A673 (cell line): Measurements from ENCODE around the gene ADAMTSL2. TPM values are rescaled to one million over a fixed set of nuclear protein-coding genes. Genes with fewer than 3 reads are reported as not detected.
A peak's percentile ranks its signal among the peaks of the same experiment; 100 is the strongest.
"Not testable (repeated sequence)": the region's sequence is repeated elsewhere in the genome, so short reads cannot be mapped to it uniquely, and the experiment has no call there.

ENCODE experiments used
- BruUV-seq: library from RNA; stranded (reverse); fragments of 400-500 nt; replicated peaks from 2 replicates; lab custom pipeline; 2021; lab: Mats Ljungman, UMichigan
- CTCF ChIA-PET: fragments of 300-600 bp; sonication (Branson Sonifier 250); formaldehyde crosslinking; loops from one replicate; lab custom pipeline; 2022; ENCODE audit warnings: antibody characterized with exemption; lab: Charles Lee
- POLR2A ChIA-PET: fragments of 300-600 bp; sonication (Branson Sonifier 250); formaldehyde crosslinking; loops from one replicate; lab custom pipeline; 2022; ENCODE audit warnings: antibody characterized with exemption; ENCODE audit not compliant: low non-redundant PET; lab: Charles Lee
- DNase-seq: peaks from one replicate; pipeline ENCODE4 v3.0.0-alpha.2; 2015; ENCODE audit warnings: low spot score
- H3K27ac ChIP-seq: fragments of 200-600 bp; sonication (generic); 2 replicates; pipeline ENCODE4 v1.5.1; 2016; ENCODE audit warnings: mixed run types, low read depth, mild to moderate bottlenecking, mixed read lengths, antibody characterized with exemption, low read length; ENCODE audit not compliant: poor library complexity, severe bottlenecking
- H3K27me3 ChIP-seq: fragments of 200-600 bp; sonication (generic); replicated peaks from 2 replicates; pipeline ENCODE4 v1.6.1; 2017; ENCODE audit warnings: mixed run types, low read depth, mild to moderate bottlenecking, mixed read lengths, antibody characterized with exemption, low read length; ENCODE audit not compliant: insufficient read depth, poor library complexity
- H3K36me3 ChIP-seq: fragments of 200-600 bp; sonication (generic); 2 replicates; pipeline ENCODE4 v1.6.1; 2016; ENCODE audit warnings: mixed run types, mild to moderate bottlenecking, mixed read lengths, antibody characterized with exemption, low read length; ENCODE audit not compliant: insufficient read depth, poor library complexity, severe bottlenecking
- H3K4me1 ChIP-seq: fragments of 200-600 bp; sonication (generic); 2 replicates; pipeline ENCODE4 v1.6.1; 2017; ENCODE audit warnings: mixed run types, mild to moderate bottlenecking, mixed read lengths, antibody characterized with exemption, low read length; ENCODE audit not compliant: insufficient read depth, poor library complexity, severe bottlenecking
- H3K4me3 ChIP-seq: fragments of 200-600 bp; sonication (generic); 2 replicates; pipeline ENCODE4 v1.5.1; 2016; ENCODE audit warnings: low read depth, mixed run types, mild to moderate bottlenecking, mixed read lengths, low read length; ENCODE audit not compliant: poor library complexity, severe bottlenecking
- H3K9me3 ChIP-seq: fragments of 200-600 bp; sonication (generic); 2 replicates; pipeline ENCODE4 v1.6.1; 2016; ENCODE audit warnings: mixed run types, low read depth, mild to moderate bottlenecking, mixed read lengths, antibody characterized with exemption, low read length; ENCODE audit not compliant: poor library complexity, severe bottlenecking
- EZH2 ChIP-seq: fragments of 200-600 bp; sonication (generic); IDR thresholded peaks from 2 replicates; pipeline ENCODE4 v1.6.1; 2017; ENCODE audit warnings: borderline replicate concordance, low read depth, mild to moderate bottlenecking, mixed read lengths, antibody characterized with exemption, low read length; ENCODE audit not compliant: poor library complexity, severe bottlenecking
- intact Hi-C: fragments of 100-400 bp; cut with micrococcal nuclease; formaldehyde crosslinking; loops from one replicate; pipeline ENCODE4 v1.10.0; 2022; ENCODE audit not compliant: unreplicated experiment
- total RNA-seq: library from RNA; stranded (reverse); gene quantifications from 2 replicates; pipeline ENCODE4 v1.2.3, GENCODE V29; 2021
- TF ChIP-seq, protein P1 (sequence below): fragments of 300-800, 200-600 bp; sonication (generic); conservative IDR thresholded peaks from 2 replicates; pipeline ENCODE4 v1.5.1; 2017; ENCODE audit warnings: low read depth, mild to moderate bottlenecking, antibody characterized with exemption, low read length, moderate library complexity, mixed read lengths

ADAMTSL2 gene
- total RNA-seq, 1 experiment from 2014 or later = 0.06 TPM

DNA sequence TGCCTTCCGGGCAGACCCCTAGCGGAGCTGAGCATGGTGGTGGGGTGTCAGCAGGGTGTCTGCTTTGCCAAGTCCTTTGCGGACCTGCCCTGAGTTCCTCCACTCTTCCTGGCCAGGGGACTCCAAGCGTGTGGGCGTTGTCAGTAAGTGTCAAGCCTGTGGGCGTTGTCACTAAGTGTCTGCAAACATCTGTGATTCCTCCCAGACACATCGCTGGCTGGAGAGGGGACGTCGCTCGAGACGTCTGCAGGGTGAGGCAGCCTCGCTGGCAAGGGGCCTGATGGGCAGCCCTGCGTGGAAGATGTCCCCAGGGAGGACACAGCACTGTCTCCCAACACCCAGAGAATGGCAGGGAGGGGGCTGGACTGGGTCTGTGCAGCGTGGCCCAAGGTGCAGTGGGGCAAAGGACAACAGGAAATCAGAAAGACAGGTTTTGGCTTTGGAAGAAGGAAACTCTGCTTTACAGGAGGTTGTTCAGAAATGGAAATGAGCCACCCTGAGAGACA is 28.8 kb downstream of the ADAMTSL2 start:
- DNase-seq = peak; percentile 65
- no peaks in the 10 kb centered on the region for H3K9me3 ChIP-seq
- no peaks in the 10 kb centered on the region for H3K27me3 ChIP-seq
- intact Hi-C loops = no loop called here
- no peak for TF ChIP-seq EZH2
- TF ChIP-seq, protein P1, sequence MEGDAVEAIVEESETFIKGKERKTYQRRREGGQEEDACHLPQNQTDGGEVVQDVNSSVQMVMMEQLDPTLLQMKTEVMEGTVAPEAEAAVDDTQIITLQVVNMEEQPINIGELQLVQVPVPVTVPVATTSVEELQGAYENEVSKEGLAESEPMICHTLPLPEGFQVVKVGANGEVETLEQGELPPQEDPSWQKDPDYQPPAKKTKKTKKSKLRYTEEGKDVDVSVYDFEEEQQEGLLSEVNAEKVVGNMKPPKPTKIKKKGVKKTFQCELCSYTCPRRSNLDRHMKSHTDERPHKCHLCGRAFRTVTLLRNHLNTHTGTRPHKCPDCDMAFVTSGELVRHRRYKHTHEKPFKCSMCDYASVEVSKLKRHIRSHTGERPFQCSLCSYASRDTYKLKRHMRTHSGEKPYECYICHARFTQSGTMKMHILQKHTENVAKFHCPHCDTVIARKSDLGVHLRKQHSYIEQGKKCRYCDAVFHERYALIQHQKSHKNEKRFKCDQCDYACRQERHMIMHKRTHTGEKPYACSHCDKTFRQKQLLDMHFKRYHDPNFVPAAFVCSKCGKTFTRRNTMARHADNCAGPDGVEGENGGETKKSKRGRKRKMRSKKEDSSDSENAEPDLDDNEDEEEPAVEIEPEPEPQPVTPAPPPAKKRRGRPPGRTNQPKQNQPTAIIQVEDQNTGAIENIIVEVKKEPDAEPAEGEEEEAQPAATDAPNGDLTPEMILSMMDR = no peak
- ChIA-PET POLR2A (no interaction called here), CTCF (no interaction called here)
- peaks cover 13% of the 10 kb centered on the region for H3K4me1 ChIP-seq
- no peaks in the 10 kb centered on the region for H3K36me3 ChIP-seq
- no TSS peak for BruUV-seq
- H3K4me3 ChIP-seq = no peak overlapping the region
- no peak overlapping the region for H3K27ac ChIP-seq

DNA sequence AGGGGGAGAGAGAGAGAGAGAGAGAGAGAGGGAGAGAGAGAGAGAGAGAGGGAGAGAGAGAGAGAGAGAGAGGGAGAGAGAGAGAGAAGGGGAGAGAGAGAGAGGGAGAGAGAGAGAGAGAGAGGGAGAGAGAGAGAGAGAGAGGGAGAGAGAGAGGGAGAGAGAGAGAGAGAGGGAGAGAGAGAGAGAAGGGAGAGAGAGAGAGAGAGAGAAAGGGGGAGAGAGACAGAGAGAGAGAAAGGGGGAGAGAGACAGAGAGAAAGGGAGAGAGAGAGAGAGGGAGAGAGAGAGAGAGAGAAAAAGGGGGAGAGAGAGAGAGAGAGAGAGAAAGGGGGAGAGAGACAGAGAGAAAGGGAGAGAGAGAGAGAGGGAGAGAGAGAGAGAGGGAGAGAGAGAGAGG is 29.3 kb downstream of the ADAMTSL2 start:
- H3K27ac ChIP-seq, POLR2A ChIA-PET, H3K27me3 ChIP-seq, H3K9me3 ChIP-seq, BruUV-seq, H3K4me3 ChIP-seq, intact Hi-C loops, H3K4me1 ChIP-seq, CTCF ChIA-PET, DNase-seq, H3K36me3 ChIP-seq: not testable (repeated sequence)

DNA sequence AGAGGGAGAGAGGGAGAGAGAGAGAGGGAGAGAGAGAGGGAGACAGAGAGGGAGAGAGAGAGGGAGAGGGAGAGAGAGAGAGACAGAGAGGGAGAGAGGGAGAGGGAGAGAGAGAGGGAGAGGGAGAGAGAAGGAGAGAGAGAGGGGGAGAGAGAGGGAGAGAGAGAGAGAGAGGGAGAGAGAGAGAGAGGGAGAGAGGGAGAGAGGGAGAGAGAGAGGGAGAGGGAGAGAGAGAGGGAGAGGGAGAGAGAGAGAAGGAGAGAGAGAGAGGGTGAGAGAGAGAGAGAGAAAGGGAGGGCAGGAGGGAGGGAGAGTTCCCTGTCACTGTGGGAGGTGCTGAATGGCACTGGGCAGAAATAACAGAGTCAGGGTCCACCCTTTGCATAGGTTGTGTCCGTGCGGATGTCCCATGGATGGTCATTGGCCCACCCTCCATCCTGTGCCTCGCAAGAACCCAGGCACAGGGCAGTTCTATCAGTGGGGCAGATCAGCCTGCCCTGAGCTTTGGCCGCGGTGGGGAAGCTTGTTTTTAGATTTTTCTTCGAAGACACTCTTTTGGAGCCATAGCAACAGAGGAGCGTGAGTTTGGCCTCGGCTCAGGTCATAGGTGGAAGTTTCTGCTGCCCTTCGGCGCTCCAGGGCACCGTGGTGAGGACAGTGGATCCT is 30.1 kb downstream of the ADAMTSL2 start:
- no peaks in the 10 kb centered on the region for H3K9me3 ChIP-seq
- H3K4me3 ChIP-seq = no peak overlapping the region
- ChIA-PET POLR2A (no interaction called here), CTCF (no interaction called here)
- peaks cover 5% of the 10 kb centered on the region for H3K4me1 ChIP-seq
- no peaks in the 10 kb centered on the region for H3K36me3 ChIP-seq
- TF ChIP-seq EZH2 = no peak
- TF ChIP-seq, protein P1 = no peak
- intact Hi-C loops = no loop called here
- H3K27me3 ChIP-seq = no peaks in the 10 kb centered on the region
- no peak overlapping the region for H3K27ac ChIP-seq
- BruUV-seq = no TSS peak
- no peak for DNase-seq

DNA sequence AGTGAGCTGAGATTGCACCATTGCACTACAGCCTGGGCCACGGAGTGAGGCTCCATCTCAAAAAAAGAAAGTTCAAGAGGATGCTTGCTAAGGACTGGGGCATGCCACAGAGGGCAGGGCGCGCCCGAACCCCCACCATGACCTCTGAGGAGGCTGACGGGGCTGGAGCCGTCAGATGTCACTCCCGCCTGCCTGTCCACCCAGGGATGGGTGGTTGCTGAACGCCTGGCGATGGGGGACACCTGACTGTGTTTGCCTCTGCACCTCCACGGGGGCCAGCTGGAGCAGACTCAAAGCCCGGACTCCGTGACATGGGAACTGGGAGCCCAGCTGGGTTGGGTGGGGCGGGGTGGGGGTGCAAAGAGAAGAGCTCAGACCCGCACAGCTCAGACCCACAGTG is 31.9 kb downstream of the ADAMTSL2 start:
- Histone ChIP-seq H3K4me1 (peaks cover 5% of the 10 kb centered on the region), H3K36me3 (no peaks in the 10 kb centered on the region), H3K4me3 (no peak overlapping the region), H3K9me3 (no peaks in the 10 kb centered on the region), H3K27me3 (no peaks in the 10 kb centered on the region), H3K27ac (no peak overlapping the region)
- TF ChIP-seq, protein P1 = no peak
- no peak for TF ChIP-seq EZH2
- no peak for DNase-seq
- intact Hi-C loops = no loop called here
- POLR2A ChIA-PET = no interaction called here
- CTCF ChIA-PET = no interaction called here
- no TSS peak for BruUV-seq
